H9 (cell line): ENCODE measurements around the gene MYCN. TPM values are rescaled to one million over a fixed set of nuclear protein-coding genes. Genes with fewer than 3 reads are reported as not detected.

Experiments used
- DNase-seq: peaks from one replicate; pipeline ENCODE4 v3.0.0-alpha.2; 2017
- H2AFZ ChIP-seq: one replicate; pipeline ENCODE4 v1.6.1; 2013; ENCODE audit warnings: mild to moderate bottlenecking, low read length, control low read depth, moderate library complexity
- H2AK5ac ChIP-seq: 2 replicates; pipeline ENCODE4 v1.6.1; 2013; ENCODE audit warnings: low read length, control low read depth, mixed read lengths; ENCODE audit not compliant: insufficient read length
- H2BK120ac ChIP-seq: one replicate; pipeline ENCODE4 v1.6.1; 2013; ENCODE audit warnings: low read depth, mild to moderate bottlenecking, low read length, control low read depth, inconsistent platforms; ENCODE audit not compliant: poor library complexity, severe bottlenecking
- H2BK12ac ChIP-seq: 2 replicates; pipeline ENCODE4 v1.6.1; 2013; ENCODE audit warnings: low read length, control low read depth, mixed read lengths, low read depth; ENCODE audit not compliant: insufficient read length
- H2BK15ac ChIP-seq: 2 replicates; pipeline ENCODE4 v1.6.1; 2013; ENCODE audit warnings: low read depth, low read length, control low read depth
- H2BK20ac ChIP-seq: one replicate; pipeline ENCODE4 v1.6.1; 2013; ENCODE audit warnings: low read depth, mild to moderate bottlenecking, low read length, control low read depth, inconsistent platforms; ENCODE audit not compliant: poor library complexity, severe bottlenecking
- H2BK5ac ChIP-seq: 2 replicates; pipeline ENCODE4 v1.6.1; 2013; ENCODE audit warnings: low read length, control low read depth, mixed read lengths; ENCODE audit not compliant: insufficient read length
- H3K14ac ChIP-seq: 2 replicates; pipeline ENCODE4 v1.6.1; 2013; ENCODE audit warnings: low read length, control low read depth; ENCODE audit not compliant: insufficient read depth
- H3K18ac ChIP-seq: 2 replicates; pipeline ENCODE4 v1.6.1; 2013; ENCODE audit warnings: low read depth, mild to moderate bottlenecking, mixed read lengths, low read length, control low read depth; ENCODE audit not compliant: insufficient read length
- H3K23ac ChIP-seq: 2 replicates; pipeline ENCODE4 v1.6.1; 2013; ENCODE audit warnings: low read length, control low read depth, mixed read lengths, low read depth; ENCODE audit not compliant: insufficient read length
- H3K23me2 ChIP-seq: 2 replicates; pipeline ENCODE4 v1.6.1; 2013; ENCODE audit warnings: low read depth, mild to moderate bottlenecking, mixed read lengths, low read length, control low read depth; ENCODE audit not compliant: insufficient read length, poor library complexity, severe bottlenecking
- H3K27ac ChIP-seq: 2 replicates; pipeline ENCODE4 v1.5.1; 2013; ENCODE audit warnings: low read length, control low read depth, mixed read lengths, low read depth; ENCODE audit not compliant: insufficient read length
- H3K27me3 ChIP-seq: 2 replicates; pipeline ENCODE4 v1.6.1; 2013; ENCODE audit warnings: low read length, control low read depth, inconsistent platforms; ENCODE audit not compliant: insufficient read depth
- H3K4ac ChIP-seq: 2 replicates; pipeline ENCODE4 v1.6.1; 2013; ENCODE audit warnings: low read depth, mild to moderate bottlenecking, control low read depth, inconsistent platforms, low read length, moderate library complexity
- H3K4me1 ChIP-seq: 2 replicates; pipeline ENCODE4 v1.6.1; 2013; ENCODE audit warnings: low read length, control low read depth, inconsistent platforms; ENCODE audit not compliant: insufficient read depth
- H3K4me2 ChIP-seq: 2 replicates; pipeline ENCODE4 v1.6.1; 2013; ENCODE audit warnings: low read length, control low read depth, mixed read lengths; ENCODE audit not compliant: insufficient read length, insufficient read depth
- H3K56ac ChIP-seq: 2 replicates; pipeline ENCODE4 v1.6.1; 2013; ENCODE audit warnings: low read depth, mild to moderate bottlenecking, mixed read lengths, low read length, control low read depth; ENCODE audit not compliant: insufficient read length
- H3K79me1 ChIP-seq: 2 replicates; pipeline ENCODE4 v1.6.1; 2013; ENCODE audit warnings: low read depth, mild to moderate bottlenecking, moderate library complexity, low read length, control low read depth, inconsistent platforms; ENCODE audit not compliant: insufficient read depth, poor library complexity, severe bottlenecking
- H3K79me2 ChIP-seq: 2 replicates; pipeline ENCODE4 v1.6.1; 2013; ENCODE audit warnings: low read length, control low read depth, inconsistent platforms; ENCODE audit not compliant: insufficient read depth
- H3K9ac ChIP-seq: 2 replicates; pipeline ENCODE4 v1.6.1; 2013; ENCODE audit warnings: low read length, control low read depth, mixed read lengths; ENCODE audit not compliant: insufficient read length; ENCODE audit errors: extremely low read depth
- H3K9me3 ChIP-seq: one replicate; pipeline ENCODE4 v1.6.1; 2013; ENCODE audit warnings: low read depth, low read length, inconsistent platforms; ENCODE audit not compliant: control insufficient read depth
- H3T11ph ChIP-seq: one replicate; pipeline ENCODE4 v1.6.1; 2013; ENCODE audit warnings: mild to moderate bottlenecking, low read length, control low read depth, inconsistent platforms
- H4K20me1 ChIP-seq: one replicate; pipeline ENCODE4 v1.6.1; 2013; ENCODE audit not compliant: control insufficient read depth, insufficient read length, insufficient read depth
- H4K5ac ChIP-seq: 2 replicates; pipeline ENCODE4 v1.6.1; 2013; ENCODE audit warnings: low read depth, mild to moderate bottlenecking, mixed read lengths, low read length, control low read depth; ENCODE audit not compliant: insufficient read length
- H4K8ac ChIP-seq: replicated peaks from 2 replicates; pipeline ENCODE4 v1.6.1; 2013; ENCODE audit warnings: low read length, control low read depth, mixed read lengths, low read depth; ENCODE audit not compliant: insufficient read length
- H4K91ac ChIP-seq: 2 replicates; pipeline ENCODE4 v1.6.1; 2013; ENCODE audit warnings: low read depth, mild to moderate bottlenecking, moderate library complexity, mixed read lengths, low read length, control low read depth; ENCODE audit not compliant: insufficient read length
- H3K27ac Mint-ChIP-seq, 3 experiments: 2 replicates in 2 of 3; 3 replicates in 1 of 3; pipeline ENCODE4 v1.8.0; 2020 to 2021; ENCODE audit warnings: mixed read lengths in 3 of 3, mild to moderate bottlenecking in 1 of 3, moderate library complexity in 1 of 3
- H3K27me3 Mint-ChIP-seq: 2 replicates; pipeline ENCODE4 v1.8.0; 2021; ENCODE audit warnings: low read depth, mild to moderate bottlenecking, moderate library complexity, mixed read lengths
- H3K36me3 Mint-ChIP-seq, 3 experiments: 2 replicates in 2 of 3; 3 replicates in 1 of 3; pipeline ENCODE4 v1.8.0; 2020 to 2021; ENCODE audit warnings: low read depth in 3 of 3, mixed read lengths in 3 of 3; ENCODE audit not compliant: insufficient read depth in 1 of 3
- H3K4me1 Mint-ChIP-seq, 2 experiments: 2 replicates each; pipeline ENCODE4 v1.8.0; 2020; ENCODE audit warnings: mixed read lengths in 2 of 2
- H3K4me3 Mint-ChIP-seq, 2 experiments: 2 replicates in 1 of 2; 3 replicates in 1 of 2; pipeline ENCODE4 v1.8.0; 2020 to 2021; ENCODE audit warnings: mild to moderate bottlenecking in 2 of 2, mixed read lengths in 2 of 2, moderate library complexity in 1 of 2
- H3K9me3 Mint-ChIP-seq, 2 experiments: 2 replicates in 1 of 2; 3 replicates in 1 of 2; pipeline ENCODE4 v1.8.0; 2020; ENCODE audit warnings: mild to moderate bottlenecking in 2 of 2, mixed read lengths in 2 of 2, moderate library complexity in 1 of 2
- CTCF ChIP-seq: fragments of 200-600 bp; sonication (generic); conservative IDR thresholded peaks from 3 replicates; pipeline ENCODE4 v1.8.0; 2021; ENCODE audit warnings: antibody characterized with exemption, mild to moderate bottlenecking
- WGBS: extraction: QIAGEN DNeasy Blood & Tissue Kit; methylation state at CpG from one replicate; pipeline ENCODE4 v1.1.7; 2013; ENCODE audit warnings: missing lambda C conversion rate, low lambda C conversion rate, mixed read lengths; ENCODE audit not compliant: insufficient read length; ENCODE audit errors: extremely low coverage; 5-methylcytosine and 5-hydroxymethylcytosine counted together
- total RNA-seq: library from RNA; stranded (reverse); gene quantifications from 2 replicates; pipeline ENCODE4 v1.2.1, GENCODE V29; 2021

MYCN gene
- total RNA-seq, 1 experiment from 2014 or later: 100.0 TPM

- Histone ChIP-seq H3T11ph (no peak overlapping the region), H3K14ac (no peak overlapping the region), H3K4me2 (no peak overlapping the region), H2AFZ (no peak overlapping the region), H3K79me1 (no peaks in the 10 kb centered on the region), H2AK5ac (no peak overlapping the region), H3K56ac (no peak overlapping the region), H2BK120ac (no peak overlapping the region), H3K23ac (peak overlapping the region; percentile 17), H3K79me2 (no peaks in the 10 kb centered on the region), H3K27me3 (no peaks in the 10 kb centered on the region), H3K9ac (no peak overlapping the region), H2BK5ac (no peak overlapping the region), H2BK12ac (no peak overlapping the region), H2BK20ac (no peak overlapping the region), H4K20me1 (peaks cover 3% of the 10 kb centered on the region), H3K23me2 (no peaks in the 10 kb centered on the region), H3K9me3 (no peaks in the 10 kb centered on the region), H4K5ac (no peak overlapping the region), H4K91ac (no peak overlapping the region), H3K27ac (no peak overlapping the region), H3K4me1 (peaks cover 16% of the 10 kb centered on the region), H4K8ac (no peak overlapping the region), H3K18ac (no peak overlapping the region), H3K4ac (no peak overlapping the region), H2BK15ac (no peak overlapping the region)
- no peak overlapping the region for H3K4me3 Mint-ChIP-seq
- H3K27ac Mint-ChIP-seq: no peak overlapping the region
- peaks cover 3% of the 10 kb centered on the region for H3K27me3 Mint-ChIP-seq
- no peaks in the 10 kb centered on the region; a peak in 1 of 7 replicates for H3K36me3 Mint-ChIP-seq
- DNase-seq: no peak
- no peaks in the 10 kb centered on the region; a peak in 1 of 5 replicates for H3K9me3 Mint-ChIP-seq
- H3K4me1 Mint-ChIP-seq: peaks cover 46% of the 10 kb centered on the region in 2 experiments
- no CpG with 5 or more reads among the region's 9 CpGs for WGBS
- TF ChIP-seq CTCF: no peak
These were observed 45.8 kb downstream of the MYCN start for GRCh38 chr2:15986068-15986560.
